GM18526 (cell line): ENCODE results near the gene SPOCK2.

ENCODE experiments used
- POLR2A ChIP-seq: IDR thresholded peaks from 3 replicates; pipeline ENCODE4 v1.6.1; 2011; ENCODE audit not compliant: insufficient read length; ENCODE audit errors: extremely low read depth

Gene SPOCK2

GRCh38 chr10:72069751-72070526, 18.4 kb downstream of the SPOCK2 start:
- TF ChIP-seq POLR2A = no peak

GRCh38 chr10:72068901-72069446, 19.4 kb downstream of the SPOCK2 start:
- TF ChIP-seq POLR2A = no peak

- no peak for TF ChIP-seq POLR2A
These were observed 20.1 kb downstream of the SPOCK2 start for GRCh38 chr10:72068126-72068765.

- TF ChIP-seq POLR2A = no peak
These were observed 20.8 kb downstream of the SPOCK2 start for GRCh38 chr10:72067463-72068125.

- no peak for TF ChIP-seq POLR2A
These were observed 21.8 kb downstream of the SPOCK2 start for GRCh38 chr10:72066318-72067284.

- TF ChIP-seq POLR2A = no peak
These were observed 22.8 kb downstream of the SPOCK2 start for GRCh38 chr10:72065439-72066025.

- TF ChIP-seq POLR2A = no peak
These were observed 24.5 kb downstream of the SPOCK2 start for GRCh38 chr10:72063703-72064391.

- no peak for TF ChIP-seq POLR2A
These were observed 25.3 kb downstream of the SPOCK2 start for GRCh38 chr10:72062832-72063702.

- no peak for TF ChIP-seq POLR2A
These were observed 26.0 kb downstream of the SPOCK2 start for GRCh38 chr10:72062382-72062781.

- TF ChIP-seq POLR2A = no peak
These were observed 26.4 kb downstream of the SPOCK2 start for GRCh38 chr10:72061930-72062329.

- no peak for TF ChIP-seq POLR2A
These were observed 26.9 kb downstream of the SPOCK2 start for GRCh38 chr10:72061491-72061890.

GRCh38 chr10:72059843-72060822, 28.2 kb downstream of the SPOCK2 start:
- TF ChIP-seq POLR2A = no peak
